Brain microvascular endothelial cell (primary cell): Measurements from ENCODE around the gene POLA1.
A peak's percentile ranks its signal among the peaks of the same experiment; 100 is the strongest.

Experiments
- DNase-seq: peaks from one replicate; pipeline ENCODE4 v3.0.0-alpha.2; 2020
- H3K27ac ChIP-seq: fragments of 250-450 bp; sonication (Bioruptor Pico); 2 replicates; pipeline ENCODE4 v1.5.1; 2020; ENCODE audit warnings: mild to moderate bottlenecking, moderate library complexity
- H3K27me3 ChIP-seq: fragments of 250-450 bp; sonication (Bioruptor Pico); replicated peaks from 2 replicates; pipeline ENCODE4 v1.5.1; 2020; ENCODE audit warnings: mild to moderate bottlenecking
- H3K36me3 ChIP-seq: fragments of 250-450 bp; sonication (Bioruptor Pico); replicated peaks from 2 replicates; pipeline ENCODE4 v1.5.1; 2020; ENCODE audit warnings: mild to moderate bottlenecking
- H3K4me3 ChIP-seq: 2 replicates; pipeline ENCODE4 v1.5.1; 2011; ENCODE audit warnings: low read depth, mild to moderate bottlenecking, control low read depth, low read length, moderate library complexity
- CTCF ChIP-seq: IDR thresholded peaks from 2 replicates; pipeline ENCODE4 v1.5.1; 2011; ENCODE audit warnings: low read depth, mild to moderate bottlenecking, moderate library complexity, low read length, control low read depth, inconsistent platforms; ENCODE audit errors: missing control alignments
- in situ Hi-C: cut with HindIII; loops from 2 replicates; pipeline ENCODE4 v1.10.0; 2017; ENCODE audit warnings: low sequenced_read_pairs, low pct_ligation_motif_present

Gene POLA1

GRCh38 chrX:24996096-24996709 is 302.5 kb downstream of the POLA1 start:
- Histone ChIP-seq H3K36me3 (no peaks in the 10 kb centered on the region), H3K4me3 (no peak overlapping the region), H3K27me3 (no peaks in the 10 kb centered on the region), H3K27ac (no peak overlapping the region)
- TF ChIP-seq CTCF = no peak
- in situ Hi-C loops = no loop called here
- no peak for DNase-seq

GRCh38 chrX:24999511-24999910 is 305.8 kb downstream of the POLA1 start:
- H3K27ac ChIP-seq = no peak overlapping the region
- no peak for DNase-seq
- no peak for TF ChIP-seq CTCF
- in situ Hi-C loops = no loop called here
- no peaks in the 10 kb centered on the region for H3K36me3 ChIP-seq
- no peak overlapping the region for H3K4me3 ChIP-seq
- H3K27me3 ChIP-seq = peaks cover 12% of the 10 kb centered on the region

- Histone ChIP-seq H3K36me3 (no peaks in the 10 kb centered on the region), H3K27me3 (peaks cover 34% of the 10 kb centered on the region), H3K4me3 (no peak overlapping the region), H3K27ac (no peak overlapping the region)
- no peak for DNase-seq
- TF ChIP-seq CTCF = no peak
- in situ Hi-C loops = no loop called here
Measured at GRCh38 chrX:25001808-25002660, 308.3 kb downstream of the POLA1 start.

GRCh38 chrX:25002661-25003020 is 308.9 kb downstream of the POLA1 start:
- in situ Hi-C loops = no loop called here
- no peaks in the 10 kb centered on the region for H3K36me3 ChIP-seq
- H3K4me3 ChIP-seq = peak overlapping the region; percentile 15
- TF ChIP-seq CTCF = no peak
- H3K27ac ChIP-seq = no peak overlapping the region
- H3K27me3 ChIP-seq = peaks cover 39% of the 10 kb centered on the region
- DNase-seq = no peak

GRCh38 chrX:25003066-25003849 is 309.5 kb downstream of the POLA1 start:
- no peak overlapping the region for H3K4me3 ChIP-seq
- in situ Hi-C loops = no loop called here
- H3K36me3 ChIP-seq = no peaks in the 10 kb centered on the region
- no peak for DNase-seq
- H3K27ac ChIP-seq = no peak overlapping the region
- no peak for TF ChIP-seq CTCF
- H3K27me3 ChIP-seq = peaks cover 39% of the 10 kb centered on the region
